Activated B cell treated with CpG ODN at 0.5 μM for 24 hours (primary cell): Measurements from ENCODE around the gene FSTL1. TPM values are rescaled to one million over a fixed set of nuclear protein-coding genes. Genes with fewer than 3 reads are reported as not detected.
A peak's percentile ranks its signal among the peaks of the same experiment; 100 is the strongest.

ENCODE experiments used
- ATAC-seq: fragments of 200-7000 bp; cut with Tn5 transposase; one replicate; pipeline ENCODE4 v1.10.0; 2021; ENCODE audit warnings: low read depth, mild to moderate bottlenecking, moderate library complexity
- CTCF ChIA-PET: fragments of 350-600 bp; sonication (Branson Sonifier 250); formaldehyde crosslinking; loops from one replicate; lab custom pipeline; 2021; ENCODE audit warnings: antibody characterized with exemption; lab: Charles Lee
- POLR2A ChIA-PET: fragments of 350-600 bp; sonication (Branson Sonifier 250); formaldehyde crosslinking; loops from one replicate; lab custom pipeline; 2021; ENCODE audit warnings: antibody characterized with exemption; lab: Charles Lee
- DNase-seq: peaks from one replicate; pipeline ENCODE4 v3.0.0; 2022
- H3K27ac Mint-ChIP-seq: one replicate; pipeline ENCODE4 v1.8.0; 2020; ENCODE audit warnings: mixed read lengths
- H3K27me3 Mint-ChIP-seq: one replicate; pipeline ENCODE4 v1.8.0; 2021; ENCODE audit warnings: mixed read lengths
- H3K36me3 Mint-ChIP-seq: one replicate; pipeline ENCODE4 v1.8.0; 2021; ENCODE audit warnings: low read depth, mixed read lengths
- H3K4me1 Mint-ChIP-seq: one replicate; pipeline ENCODE4 v1.8.0; 2021; ENCODE audit warnings: mixed read lengths
- H3K4me3 Mint-ChIP-seq: one replicate; pipeline ENCODE4 v1.8.0; 2020; ENCODE audit warnings: mild to moderate bottlenecking, mixed read lengths
- H3K9me3 Mint-ChIP-seq: one replicate; pipeline ENCODE4 v1.8.0; 2020; ENCODE audit warnings: mixed read lengths
- intact Hi-C: fragments of 100-400 bp; cut with micrococcal nuclease; formaldehyde crosslinking; loops from one replicate; pipeline ENCODE4 v1.15.1; 2024
- total RNA-seq: library from RNA; stranded (reverse); gene quantifications from 2 replicates; pipeline ENCODE4 v1.2.3, GENCODE V29; 2022
- TF ChIP-seq, protein P1 (sequence below): fragments of 200-600 bp; IDR thresholded peaks from one replicate; pipeline ENCODE4 v1.8.0; 2022; ENCODE audit warnings: antibody characterized with exemption, mild to moderate bottlenecking

The FSTL1 gene
- total RNA-seq, 1 donor from 2014 or later = not detected

DNA sequence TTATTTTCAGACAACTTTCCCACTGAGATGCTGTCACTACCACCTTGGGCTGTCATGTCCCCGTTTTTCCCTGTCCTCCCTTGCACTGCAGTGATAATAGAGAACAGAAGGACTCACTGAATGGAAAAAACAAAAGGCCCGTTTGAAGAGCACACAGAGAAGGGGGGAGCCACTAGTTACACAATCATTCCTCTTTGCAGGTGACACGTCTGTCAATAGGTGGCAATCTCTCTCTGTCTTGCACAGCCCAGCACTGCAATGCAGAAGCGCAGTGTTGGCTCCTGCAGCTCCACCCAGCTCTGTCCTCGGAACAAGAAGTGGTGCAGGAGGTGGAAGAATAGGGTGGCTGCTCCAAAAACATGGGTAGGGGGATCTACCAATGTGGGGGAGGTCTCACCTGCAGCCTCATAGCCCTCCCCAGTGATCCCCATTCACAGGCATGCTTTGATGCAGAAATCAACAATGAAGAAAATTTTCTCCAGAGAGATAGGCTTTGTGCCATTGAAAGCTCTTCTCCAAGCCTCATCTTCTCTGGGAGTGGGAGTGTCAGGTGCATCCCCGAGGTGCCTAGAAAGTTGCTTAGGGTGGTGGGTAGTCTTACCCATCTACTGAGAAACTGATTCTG, 31.8 kb downstream of the FSTL1 start:
- POLR2A ChIA-PET = no interaction called here
- no peaks in the 10 kb centered on the region for H3K27me3 Mint-ChIP-seq

DNA sequence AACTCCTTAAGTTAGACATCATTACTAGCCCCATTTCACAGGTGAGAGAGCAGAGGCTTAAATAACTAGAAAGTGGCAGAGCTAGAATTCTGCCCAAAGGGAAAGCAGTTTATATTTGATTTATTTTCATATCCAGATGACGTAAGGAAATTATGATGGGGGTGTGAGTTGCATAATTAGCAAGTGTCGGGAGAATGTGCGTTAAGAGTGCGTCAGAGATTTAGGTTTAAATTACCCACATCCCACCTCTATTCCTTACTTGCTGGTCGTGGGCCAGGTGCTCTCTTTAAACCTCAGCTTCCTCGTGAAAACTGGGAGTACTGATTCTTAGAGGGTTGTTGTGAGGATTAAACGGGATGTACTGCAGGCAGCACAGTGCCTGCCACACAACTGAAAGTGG, 32.3 kb downstream of the FSTL1 start:
- DNase-seq (no peak), ATAC-seq (no peak)
- H3K27me3 Mint-ChIP-seq = no peaks in the 10 kb centered on the region
- H3K9me3 Mint-ChIP-seq = no peaks in the 10 kb centered on the region
- H3K36me3 Mint-ChIP-seq = no peaks in the 10 kb centered on the region
- TF ChIP-seq, protein P1, sequence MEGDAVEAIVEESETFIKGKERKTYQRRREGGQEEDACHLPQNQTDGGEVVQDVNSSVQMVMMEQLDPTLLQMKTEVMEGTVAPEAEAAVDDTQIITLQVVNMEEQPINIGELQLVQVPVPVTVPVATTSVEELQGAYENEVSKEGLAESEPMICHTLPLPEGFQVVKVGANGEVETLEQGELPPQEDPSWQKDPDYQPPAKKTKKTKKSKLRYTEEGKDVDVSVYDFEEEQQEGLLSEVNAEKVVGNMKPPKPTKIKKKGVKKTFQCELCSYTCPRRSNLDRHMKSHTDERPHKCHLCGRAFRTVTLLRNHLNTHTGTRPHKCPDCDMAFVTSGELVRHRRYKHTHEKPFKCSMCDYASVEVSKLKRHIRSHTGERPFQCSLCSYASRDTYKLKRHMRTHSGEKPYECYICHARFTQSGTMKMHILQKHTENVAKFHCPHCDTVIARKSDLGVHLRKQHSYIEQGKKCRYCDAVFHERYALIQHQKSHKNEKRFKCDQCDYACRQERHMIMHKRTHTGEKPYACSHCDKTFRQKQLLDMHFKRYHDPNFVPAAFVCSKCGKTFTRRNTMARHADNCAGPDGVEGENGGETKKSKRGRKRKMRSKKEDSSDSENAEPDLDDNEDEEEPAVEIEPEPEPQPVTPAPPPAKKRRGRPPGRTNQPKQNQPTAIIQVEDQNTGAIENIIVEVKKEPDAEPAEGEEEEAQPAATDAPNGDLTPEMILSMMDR = no peak
- H3K4me1 Mint-ChIP-seq = peaks cover 16% of the 10 kb centered on the region
- ChIA-PET CTCF (interaction anchor here (1.0 to 4.9 kb wide), 5 partner anchors 70 to 527 kb away, joined by 5 to 112 read pairs (median 15); partner anchors contain the start of gene LRRC58), POLR2A (interaction anchor here (1.8 kb wide), 1 partner anchor 70 kb away, joined by 10 read pairs; the partner anchor contains the start of gene LRRC58)
- H3K27ac Mint-ChIP-seq = no peak overlapping the region
- no peak overlapping the region for H3K4me3 Mint-ChIP-seq
- intact Hi-C loops = loop anchor here (5.0 kb wide), 2 partner anchors 179 to 324 kb away; partner anchors contain the start of genes GTF2E1, NDUFB4 and RABL3

More for the DNA sequence above, 31.8 kb downstream of the FSTL1 start:
- DNase-seq (no peak), ATAC-seq (peak; percentile 30)
- peaks cover 16% of the 10 kb centered on the region for H3K4me1 Mint-ChIP-seq
- CTCF ChIA-PET = interaction anchor here (0.6 to 4.9 kb wide), 5 partner anchors 16 to 527 kb away, joined by 3 to 112 read pairs (median 15); partner anchors contain the start of gene LRRC58
- intact Hi-C loops = loop anchor here (5.0 kb wide), 2 partner anchors 178 to 323 kb away; partner anchors contain the start of genes GTF2E1, NDUFB4 and RABL3
- H3K9me3 Mint-ChIP-seq = no peaks in the 10 kb centered on the region
- no peak overlapping the region for H3K27ac Mint-ChIP-seq
- H3K36me3 Mint-ChIP-seq = no peaks in the 10 kb centered on the region
- TF ChIP-seq, protein P1 = no peak
- H3K4me3 Mint-ChIP-seq = no peak overlapping the region

DNA sequence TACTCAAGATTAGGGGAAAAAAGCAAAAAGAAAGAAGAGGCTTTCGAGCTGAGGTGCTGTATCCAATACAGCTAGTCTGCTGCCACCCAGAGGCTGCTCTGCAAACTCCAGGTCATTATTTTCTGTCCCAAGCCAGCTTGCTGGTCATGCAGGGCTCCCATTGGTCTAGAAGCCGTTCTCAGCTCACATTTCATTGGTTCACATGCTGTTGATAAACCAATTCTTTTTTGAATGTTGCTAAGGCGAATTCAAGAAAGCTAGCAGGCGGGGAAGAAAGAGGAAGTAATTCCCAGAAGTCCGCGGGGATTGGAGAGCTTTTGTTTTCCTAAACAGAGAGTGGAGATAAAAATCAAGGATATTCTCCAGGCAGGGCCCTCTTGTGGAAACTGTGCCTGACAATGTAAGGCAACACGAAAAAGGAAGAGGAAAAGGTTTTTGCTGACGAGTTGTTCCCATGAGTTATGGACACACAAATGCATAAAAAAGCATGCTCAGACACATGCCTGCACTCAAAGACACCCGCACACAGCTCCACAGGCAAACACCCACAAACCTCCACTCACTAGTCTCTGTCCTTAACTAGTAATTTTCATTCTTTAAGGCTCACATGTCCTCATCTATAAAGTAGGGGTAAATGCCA, 33.4 kb downstream of the FSTL1 start:
- CTCF ChIA-PET = interaction anchor here (0.6 to 4.9 kb wide), 22 partner anchors 8 to 526 kb away, joined by 3 to 112 read pairs (median 4); partner anchors contain the start of genes FSTL1 and LRRC58
- peak overlapping the region; percentile 37 for H3K27ac Mint-ChIP-seq

DNA sequence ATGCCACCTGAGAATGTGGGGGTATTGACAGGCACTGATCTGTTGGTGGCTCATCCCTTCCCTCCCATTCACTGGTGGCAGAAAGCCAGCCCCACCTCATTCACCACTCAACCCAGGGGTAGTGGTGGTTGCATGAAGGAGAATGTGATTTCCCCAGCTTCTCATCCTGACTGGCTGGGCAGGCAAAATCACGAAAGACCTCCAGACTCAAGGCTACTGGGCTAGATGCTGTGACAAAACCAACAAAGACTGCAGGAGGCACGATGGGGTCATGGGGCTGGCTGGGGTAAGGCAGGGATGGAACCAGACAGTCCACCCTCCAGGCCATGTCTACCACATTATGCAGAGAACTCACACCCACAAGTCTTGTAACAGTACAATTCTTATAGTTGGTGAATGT, 33.9 kb downstream of the FSTL1 start:
- no peaks in the 10 kb centered on the region for H3K9me3 Mint-ChIP-seq
- no peak overlapping the region for H3K27ac Mint-ChIP-seq
- H3K4me1 Mint-ChIP-seq = peaks cover 16% of the 10 kb centered on the region
- intact Hi-C loops = loop anchor here (1.0 to 5.0 kb wide), 8 partner anchors 68 to 596 kb away; partner anchors contain the start of genes GSK3B, GTF2E1, LRRC58 and NDUFB4
- TF ChIP-seq, protein P1 = no peak
- H3K36me3 Mint-ChIP-seq = no peaks in the 10 kb centered on the region
- ATAC-seq (peak; percentile 8), DNase-seq (no peak)
- H3K4me3 Mint-ChIP-seq = peak overlapping the region; percentile 83
- POLR2A ChIA-PET = interaction anchor here (0.9 to 1.8 kb wide), 2 partner anchors 68 to 321 kb away, joined by 4 to 10 read pairs; partner anchors contain the start of gene LRRC58
- no peaks in the 10 kb centered on the region for H3K27me3 Mint-ChIP-seq
- CTCF ChIA-PET = interaction anchor here (0.6 to 4.9 kb wide), 21 partner anchors 9 to 525 kb away, joined by 3 to 112 read pairs (median 5); partner anchors contain the start of genes FSTL1 and LRRC58

More for the DNA sequence above, 33.4 kb downstream of the FSTL1 start:
- peak overlapping the region; percentile 83 for H3K4me3 Mint-ChIP-seq
- ATAC-seq = peak; percentile 100
- POLR2A ChIA-PET = interaction anchor here (0.9 to 1.8 kb wide), 2 partner anchors 69 to 322 kb away, joined by 4 to 10 read pairs; partner anchors contain the start of gene LRRC58
- H3K4me1 Mint-ChIP-seq = peaks cover 16% of the 10 kb centered on the region
- DNase-seq = peak; percentile 61
- no peaks in the 10 kb centered on the region for H3K27me3 Mint-ChIP-seq
- no peaks in the 10 kb centered on the region for H3K9me3 Mint-ChIP-seq
- TF ChIP-seq, protein P1 = no peak
- intact Hi-C loops = loop anchor here (1.0 to 5.0 kb wide), 8 partner anchors 68 to 596 kb away; partner anchors contain the start of genes GSK3B, GTF2E1, LRRC58 and NDUFB4
- no peaks in the 10 kb centered on the region for H3K36me3 Mint-ChIP-seq
